HG03575 (cell line): Measurements from ENCODE around the gene VHLL.
"Not testable (repeated sequence)": the region's sequence is repeated elsewhere in the genome, so short reads cannot be mapped to it uniquely, and the experiment has no call there.

Experiments
- ATAC-seq: cut with Tn5 transposase; IDR thresholded peaks from one replicate; pipeline ENCODE4 v1.9.1; 2021; ENCODE audit not compliant: unreplicated experiment, insufficient number of reproducible peaks, low FRiP score; ENCODE audit errors: extremely low read depth

Gene VHLL

DNA sequence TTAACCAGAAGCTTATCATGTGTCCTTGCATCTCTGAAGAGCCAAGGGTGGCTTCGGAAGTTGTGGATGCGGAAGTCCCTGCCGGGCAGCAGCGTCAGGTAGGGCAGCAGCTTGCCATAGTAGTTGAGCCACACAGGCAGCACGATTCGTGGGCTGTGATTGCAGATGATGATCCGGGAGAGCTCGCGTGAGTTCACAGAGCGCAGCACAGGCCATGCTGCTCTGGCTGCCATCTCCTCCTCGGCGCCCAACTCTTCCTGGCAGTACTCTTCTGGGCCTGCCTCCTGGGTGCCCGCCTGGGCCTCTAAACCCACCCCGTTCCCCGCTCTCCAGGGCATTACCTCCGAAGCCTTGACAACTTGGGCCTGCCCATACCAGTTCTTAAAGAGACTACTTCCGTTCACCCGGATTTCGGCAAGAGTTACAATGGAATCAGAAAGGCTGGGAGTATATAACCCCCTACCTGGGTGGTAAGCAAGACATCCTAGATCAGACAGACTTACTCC lies at the start of gene VHLL:
Gene VHLL, minus strand, starts transcription at position 456 of the 506 bp plus-strand sequence. Its CDS starts 118 bp downstream, at position 338.
- ATAC-seq, result no peak

DNA sequence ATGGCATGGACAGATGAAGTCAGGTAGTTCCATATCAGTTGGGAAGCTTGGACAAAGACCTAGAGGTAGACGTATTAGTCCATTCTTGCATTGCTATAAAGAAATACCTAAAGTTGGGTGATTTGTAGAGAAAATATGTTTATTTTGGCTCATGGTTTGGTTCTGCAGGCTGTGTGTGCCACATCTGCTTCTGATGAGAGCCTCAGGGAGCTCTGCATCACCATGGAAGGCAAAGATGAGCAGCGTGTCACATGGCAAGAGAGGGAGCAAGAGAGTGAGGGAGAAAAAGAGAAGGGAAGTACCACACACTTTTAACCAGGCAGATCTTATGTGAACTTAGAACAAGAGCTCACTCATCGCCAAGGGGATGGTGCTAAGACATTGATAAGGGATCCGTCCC lies 48.2 kb upstream of the VHLL start:
- no peak for ATAC-seq

- no peak for ATAC-seq
Measured at GRCh38 chr1:156346636-156347035, 47.5 kb upstream of the VHLL start.

GRCh38 chr1:156346035-156346434 lies 46.9 kb upstream of the VHLL start:
- ATAC-seq, result not testable (repeated sequence)

DNA sequence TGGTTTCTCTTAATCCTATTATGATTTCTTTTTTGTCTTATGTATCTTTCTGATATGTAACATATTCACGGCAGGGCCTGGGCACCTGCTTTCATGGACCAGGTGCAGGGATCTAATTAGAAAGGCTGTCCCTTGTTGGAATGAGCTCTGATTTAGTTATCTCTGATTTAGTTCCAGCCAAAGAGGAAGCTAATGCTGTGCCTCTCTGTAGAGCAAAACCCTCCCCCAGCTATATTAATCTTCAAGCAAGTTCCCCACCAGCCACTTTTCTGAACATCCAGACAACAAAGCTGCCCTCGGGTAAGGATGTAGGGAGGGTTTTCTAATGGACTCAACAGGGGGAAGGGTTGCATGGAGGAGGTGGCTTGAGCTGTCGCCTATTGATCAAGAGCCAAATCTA lies 45.3 kb upstream of the VHLL start:
- no peak for ATAC-seq

DNA sequence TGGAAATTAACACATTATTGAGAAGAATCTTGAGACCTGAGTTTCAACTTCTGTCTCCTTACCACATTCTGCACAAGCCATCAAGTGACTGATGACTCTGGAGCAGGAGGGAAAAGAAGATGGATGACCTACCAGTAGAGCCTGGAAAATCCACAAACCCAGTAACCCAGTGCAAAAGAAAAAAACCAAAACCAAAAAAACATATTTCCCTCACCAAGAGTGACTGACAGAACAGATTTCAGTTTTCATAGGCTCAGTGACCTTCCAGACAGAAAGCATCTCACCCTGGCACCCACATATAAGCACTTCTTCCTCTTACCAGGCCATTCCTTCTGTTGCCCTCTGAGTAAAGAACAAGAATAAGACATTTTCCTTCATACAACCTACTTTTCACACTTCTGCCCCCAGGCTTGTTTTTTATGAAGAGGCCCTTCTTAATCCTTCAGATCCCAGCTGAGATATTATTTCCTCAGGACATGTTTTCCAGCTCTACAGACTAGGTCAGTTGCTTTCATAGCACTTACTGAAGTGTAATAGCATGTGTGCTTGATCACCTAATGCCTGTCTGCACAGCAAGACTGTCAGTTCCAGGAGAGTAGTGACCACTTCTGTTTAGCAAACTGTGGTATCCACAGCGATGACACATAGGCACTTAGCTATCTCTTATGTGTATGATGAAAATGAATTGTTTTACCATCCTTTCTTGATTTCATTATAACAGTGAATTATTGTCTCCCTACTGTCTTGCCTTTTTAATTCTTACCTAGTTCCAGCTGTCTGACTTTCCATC lies 43.3 kb upstream of the VHLL start:
- no peak for ATAC-seq

DNA sequence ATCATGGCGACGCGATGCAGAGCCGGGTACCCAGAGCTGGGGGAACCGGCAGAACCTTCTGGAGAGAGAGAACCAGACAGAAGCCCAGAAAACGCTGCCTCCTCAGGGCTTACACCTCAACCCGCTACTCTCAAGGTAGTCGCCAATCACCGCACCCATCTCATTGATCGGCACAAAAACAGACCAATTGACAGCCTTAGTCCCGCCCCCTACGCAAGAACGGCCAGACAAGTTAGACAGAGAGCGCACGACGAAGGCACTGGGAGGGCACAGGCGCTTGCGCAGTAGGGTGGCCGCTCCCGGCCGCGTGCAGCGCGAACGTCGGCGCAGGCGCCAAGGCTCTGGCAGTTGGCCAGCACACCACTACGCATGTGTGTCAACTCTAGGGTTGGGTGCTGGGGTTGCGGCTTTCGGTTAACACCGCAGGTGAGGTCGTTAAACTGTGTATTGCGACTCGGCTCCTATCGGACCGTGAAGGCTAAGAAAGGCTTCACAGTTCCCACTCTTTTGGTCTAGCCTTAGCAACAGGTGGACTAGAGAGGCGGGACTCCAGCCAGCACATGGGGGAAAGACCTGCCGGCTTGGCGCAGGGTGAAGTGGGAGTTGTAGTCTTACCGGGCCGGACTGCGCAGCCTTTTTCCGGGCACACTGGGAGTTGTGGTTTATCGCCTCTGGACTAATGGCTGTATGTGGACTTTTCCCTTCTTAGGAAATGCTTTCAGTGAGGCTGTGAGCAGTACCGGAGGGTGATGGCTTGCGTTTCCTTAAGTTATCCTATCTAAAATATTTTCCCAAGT lies 39.3 kb upstream of the VHLL start, which contains the start of the genes CCT3 and TSACC:
Gene CCT3, minus strand, starts transcription at position 113 of the 797 bp plus-strand sequence. Its CDS starts 108 bp downstream, at position 5.
Gene TSACC, plus strand, starts transcription at position 347 of the 797 bp plus-strand sequence. CDS start 1,232 bp downstream, outside the sequence.
- peak; percentile 71 for ATAC-seq

DNA sequence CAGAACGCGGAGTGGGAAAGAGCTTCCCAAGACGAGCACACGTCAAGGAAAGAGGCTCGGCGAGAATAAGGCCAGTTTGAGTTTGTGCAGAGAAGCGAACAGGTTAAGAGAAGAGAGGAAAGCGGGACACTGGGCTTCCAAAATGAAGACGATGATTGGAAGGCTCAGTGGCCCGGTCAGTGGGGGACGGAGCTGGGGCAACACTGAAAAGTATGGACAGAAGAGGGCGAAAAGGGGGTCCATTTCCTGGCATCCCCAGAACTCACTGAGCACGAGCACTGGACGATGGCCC lies 38.7 kb upstream of the VHLL start:
- ATAC-seq, result no peak

GRCh38 chr1:156337052-156337887 lies 38.2 kb upstream of the VHLL start:
- ATAC-seq, result no peak

DNA sequence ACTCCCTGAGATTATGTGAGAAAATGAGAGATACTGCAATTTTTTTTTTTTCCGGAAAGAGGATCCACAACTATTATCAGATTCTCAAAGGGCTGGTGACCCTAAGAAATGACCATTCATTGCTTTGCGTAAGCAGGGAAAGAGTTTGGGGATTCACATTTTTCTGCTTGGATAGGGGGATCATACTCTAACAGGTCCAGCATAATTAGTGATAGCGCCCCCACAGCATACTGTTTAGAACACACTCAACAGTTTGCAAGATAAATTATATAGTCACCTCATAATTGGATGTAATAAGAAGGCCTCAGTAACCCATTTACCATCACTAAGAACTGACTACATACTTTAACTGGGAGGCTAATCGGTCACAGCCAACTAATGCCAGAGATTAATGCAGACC lies 37.1 kb upstream of the VHLL start:
- no peak for ATAC-seq

DNA sequence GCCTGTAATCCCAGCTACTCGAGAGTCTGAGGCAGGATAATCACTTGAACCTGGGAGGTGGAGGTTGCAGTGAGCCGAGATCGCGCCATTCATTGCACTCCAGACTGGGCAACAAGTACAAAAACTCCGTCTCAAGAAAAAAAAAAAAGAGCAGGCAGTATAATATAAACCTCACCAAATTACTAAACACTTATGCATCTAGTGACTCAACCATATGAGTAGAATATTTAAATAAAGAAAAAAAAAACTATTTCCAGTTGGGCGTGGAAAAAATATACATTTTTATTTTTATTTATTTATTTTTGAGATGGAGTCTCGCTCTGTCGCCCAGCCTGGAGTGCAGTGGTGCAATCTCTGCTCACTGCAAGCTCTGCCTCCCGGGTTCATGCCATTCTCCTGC lies 24.1 kb upstream of the VHLL start:
- not testable (repeated sequence) for ATAC-seq

GRCh38 chr1:156320560-156320959 lies 21.5 kb upstream of the VHLL start:
- ATAC-seq, result no peak

DNA sequence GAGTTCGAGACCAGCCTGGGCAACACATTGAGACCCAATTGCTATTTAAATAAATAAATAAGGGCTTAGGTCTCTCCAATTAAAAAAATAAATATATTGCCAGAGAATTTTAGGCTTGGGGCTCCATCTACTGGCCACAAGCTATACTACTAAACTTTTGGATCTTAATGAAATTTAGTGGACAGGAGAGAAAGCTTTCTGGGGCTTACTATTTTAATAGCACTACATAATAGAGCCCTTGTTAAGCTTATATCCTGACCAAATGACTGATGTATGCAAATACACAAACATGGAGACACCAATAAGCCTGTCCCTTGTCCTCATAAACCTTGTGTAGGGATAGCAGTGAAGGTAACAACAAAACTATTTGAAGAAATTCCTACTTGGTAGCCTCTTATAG lies 20.6 kb upstream of the VHLL start:
- no peak for ATAC-seq

- no peak for ATAC-seq
Measured at GRCh38 chr1:156316909-156317308, 17.8 kb upstream of the VHLL start.

DNA sequence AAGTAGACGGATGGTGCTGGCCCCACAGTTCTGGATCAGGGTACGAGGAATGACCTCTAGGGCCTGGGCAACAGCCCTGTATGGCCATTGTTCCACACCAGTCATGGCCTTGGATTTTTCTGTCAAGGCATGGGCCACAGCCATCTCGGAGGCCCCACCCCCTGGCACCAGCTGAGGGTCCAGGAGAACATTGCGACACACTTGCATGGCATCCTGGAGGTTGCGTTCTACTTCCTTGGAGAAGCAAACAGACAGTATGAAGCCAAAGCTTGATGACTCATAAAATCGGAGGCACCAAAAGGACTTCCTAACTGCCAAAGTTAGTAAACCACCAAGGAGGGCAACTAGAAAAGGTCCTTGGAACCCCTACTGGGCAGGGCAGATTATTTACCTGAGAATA lies 11.9 kb upstream of the VHLL start:
- ATAC-seq, result no peak

DNA sequence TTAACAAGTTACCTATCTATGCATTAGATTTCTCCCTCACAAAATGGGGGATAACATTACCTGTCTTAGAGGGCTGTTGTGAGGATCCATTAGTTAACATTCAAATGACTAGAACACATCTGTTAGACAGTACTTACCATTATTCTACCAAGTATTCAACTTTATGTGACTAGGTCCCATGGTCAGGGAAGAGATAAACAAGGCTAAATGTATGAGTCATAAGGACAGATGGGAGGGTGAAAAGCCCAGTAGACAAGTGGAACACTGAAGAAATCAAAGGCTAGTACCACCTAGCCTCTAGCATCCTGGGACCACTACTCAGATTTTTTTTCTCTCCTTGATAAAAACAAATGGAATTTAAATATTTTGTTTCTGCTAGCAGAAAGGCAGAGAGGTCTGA lies 9.0 kb upstream of the VHLL start:
- ATAC-seq, result no peak

DNA sequence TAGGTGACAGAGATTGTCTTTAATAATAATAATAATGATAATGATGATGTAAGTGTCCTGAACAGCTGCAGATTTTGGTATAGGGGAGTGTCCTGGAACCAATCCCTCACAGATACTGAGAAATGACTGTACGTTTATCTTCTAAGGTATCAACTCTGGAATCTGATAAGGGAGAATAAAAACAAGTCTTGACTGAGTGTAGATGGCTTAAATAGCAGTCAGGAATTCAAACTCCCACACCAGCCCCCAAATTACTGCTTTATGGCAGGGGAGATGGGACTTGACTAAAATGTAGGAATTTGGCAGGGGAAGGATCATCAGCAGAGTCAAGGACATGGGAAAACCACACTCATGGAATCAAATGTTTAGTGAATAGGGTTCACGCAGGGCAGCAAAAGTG lies 6.1 kb upstream of the VHLL start:
- no peak for ATAC-seq

DNA sequence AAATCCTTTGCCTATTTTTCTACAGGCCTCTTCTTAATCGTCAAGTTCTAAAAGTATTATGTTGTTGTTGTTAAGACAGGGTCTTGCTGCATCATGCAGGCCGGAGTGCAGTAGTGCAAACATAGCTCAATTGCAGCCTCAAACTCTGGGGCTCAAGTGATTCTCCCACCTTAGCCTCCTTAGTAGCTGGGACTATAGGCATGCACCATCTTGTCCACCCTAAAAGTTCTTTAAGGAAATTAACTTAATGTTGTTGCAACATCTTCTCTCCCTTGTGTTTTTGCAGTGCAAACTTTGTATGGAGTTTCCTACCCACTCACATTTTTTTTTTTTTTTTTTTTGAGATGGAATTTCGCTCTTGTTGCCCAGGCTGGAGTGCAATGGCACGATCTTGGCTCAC lies 4.1 kb upstream of the VHLL start:
- ATAC-seq, result no peak

- no peak for ATAC-seq
Measured at GRCh38 chr1:156295391-156295947, 3.6 kb downstream of the VHLL start, which contains the start of gene GLMP. Gene GLMP (minus strand): TSS chr1:156295679. CDS start chr1:156295645, 34 bp downstream.
